Mucosa of descending colon (tissue), 3 donors: ENCODE results near the gene GLI3. TPM values are rescaled to one million over a fixed set of nuclear protein-coding genes. Genes with fewer than 3 reads are reported as not detected.

Experiments used
- ATAC-seq: fragments of 200-7000 bp; cut with Tn5 transposase; one replicate; pipeline ENCODE4 v1.9.1; 2020; ENCODE audit warnings: mild to moderate bottlenecking, moderate library complexity
- DNase-seq, 3 donors: peaks; one replicate each; pipeline ENCODE4 v3.0.0-alpha.2; 2020
- H3K36me3 ChIP-seq: fragments of 200-600 bp; one replicate; pipeline ENCODE4 v1.8.0; 2021; ENCODE audit warnings: low read depth, mild to moderate bottlenecking
- H3K4me1 ChIP-seq: fragments of 200-600 bp; one replicate; pipeline ENCODE4 v1.8.0; 2021; ENCODE audit warnings: low read depth, mild to moderate bottlenecking
- H3K4me3 ChIP-seq: fragments of 200-600 bp; one replicate; pipeline ENCODE4 v1.8.0; 2021; ENCODE audit warnings: mild to moderate bottlenecking
- H3K9me3 ChIP-seq: fragments of 200-600 bp; one replicate; pipeline ENCODE4 v1.8.0; 2021; ENCODE audit warnings: mild to moderate bottlenecking
- CTCF ChIP-seq: fragments of 200-600 bp; IDR thresholded peaks from one replicate; pipeline ENCODE4 v1.8.0; 2022; ENCODE audit warnings: antibody characterized with exemption, mild to moderate bottlenecking
- intact Hi-C, 2 donors: fragments of 100-400 bp; cut with DNase I in 1 of 2; cut with micrococcal nuclease in 1 of 2; formaldehyde crosslinking; loops; one replicate each; pipeline versions ENCODE4 v1.11.0 to v1.11.1; 2022; cut with DNase I, micrococcal nuclease
- total RNA-seq, 3 donors: library from RNA; stranded (reverse); fragmentation: NEBNext Ultra II Directional in 2 of 3; extraction: Animal tissue kit (Norgen Biotek cat#: 25700) in 2 of 3; gene quantifications; one replicate each; pipeline versions ENCODE4 v1.2.1 to v1.2.4, GENCODE V29; 2021 to 2023
- donor health status: DM: no; HTN: no; CAD: no; lungs with moderate emphysema.
- donor health status: DM: no; HTN: no; CAD: no.
- donor health status: DM: no; HTN: yes; CAD: no.

Gene GLI3
- total RNA-seq, 3 donors from 2014 or later: 3.0 to 56.3 (median 8.8) TPM

GRCh38 chr7:42186151-42186550 lies 50.9 kb downstream of the GLI3 start:
- Histone ChIP-seq H3K4me3 (no peak overlapping the region), H3K36me3 (no peaks in the 10 kb centered on the region), H3K4me1 (no peaks in the 10 kb centered on the region), H3K9me3 (no peaks in the 10 kb centered on the region)
- ATAC-seq (no peak), DNase-seq (no peak)
- no peak for TF ChIP-seq CTCF
- intact Hi-C loops: no loop called here

GRCh38 chr7:42185726-42186125 lies 51.3 kb downstream of the GLI3 start:
- DNase-seq (no peak), ATAC-seq (no peak)
- Histone ChIP-seq H3K4me3 (no peak overlapping the region), H3K9me3 (no peaks in the 10 kb centered on the region), H3K4me1 (no peaks in the 10 kb centered on the region), H3K36me3 (no peaks in the 10 kb centered on the region)
- no peak for TF ChIP-seq CTCF
- intact Hi-C loops: no loop called here

DNA sequence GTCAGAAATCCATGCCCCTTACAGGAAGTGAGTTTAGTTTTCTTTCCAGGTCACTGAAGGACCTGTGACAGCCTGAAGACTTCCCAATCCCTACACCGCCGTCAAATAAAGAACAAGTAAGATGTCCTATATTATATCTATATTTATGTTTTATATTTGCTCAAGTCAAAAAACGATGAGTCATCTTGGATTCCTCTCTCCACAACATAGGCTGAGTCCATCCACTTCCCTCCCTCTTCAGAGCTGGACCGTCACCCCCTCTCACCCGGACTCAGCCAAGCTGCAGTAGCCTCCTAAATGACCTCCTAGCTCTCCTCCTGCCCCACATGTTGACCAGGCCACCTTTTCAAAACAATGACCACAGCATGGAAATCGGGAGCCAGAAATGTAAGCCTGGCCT lies 53.5 kb downstream of the GLI3 start:
- H3K4me1 ChIP-seq: no peaks in the 10 kb centered on the region
- no peak overlapping the region for H3K4me3 ChIP-seq
- intact Hi-C loops: no loop called here
- no peaks in the 10 kb centered on the region for H3K9me3 ChIP-seq
- no peaks in the 10 kb centered on the region for H3K36me3 ChIP-seq
- DNase-seq: no peak
- no peak for TF ChIP-seq CTCF
- ATAC-seq: no peak

- TF ChIP-seq CTCF: no peak
- ATAC-seq: no peak
- no peaks in the 10 kb centered on the region for H3K4me1 ChIP-seq
- H3K36me3 ChIP-seq: no peaks in the 10 kb centered on the region
- no peaks in the 10 kb centered on the region for H3K9me3 ChIP-seq
- intact Hi-C loops: no loop called here
- no peak for DNase-seq
- H3K4me3 ChIP-seq: no peak overlapping the region
Measured at GRCh38 chr7:42181566-42181965, 55.4 kb downstream of the GLI3 start.

DNA sequence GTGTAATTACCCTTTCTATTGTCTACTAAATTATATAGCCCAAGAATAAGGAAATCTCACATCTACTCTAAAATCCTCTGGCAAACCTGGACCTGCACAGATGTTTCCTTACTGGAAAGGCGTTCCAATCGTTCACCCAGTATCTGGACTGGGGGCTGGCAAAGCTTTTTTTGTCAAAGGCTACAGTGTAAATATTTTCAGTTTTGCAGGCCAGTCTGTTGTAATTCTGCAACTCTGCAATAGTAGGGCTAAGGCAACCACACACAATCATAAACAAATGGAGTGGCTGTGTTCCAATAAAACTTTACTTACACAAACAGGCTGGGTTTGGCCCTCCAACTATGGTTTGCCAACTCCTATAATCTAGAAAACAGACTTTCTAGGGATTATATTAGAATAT lies 56.2 kb downstream of the GLI3 start:
- intact Hi-C loops: no loop called here
- Histone ChIP-seq H3K4me1 (no peaks in the 10 kb centered on the region), H3K36me3 (no peaks in the 10 kb centered on the region), H3K4me3 (no peak overlapping the region), H3K9me3 (no peaks in the 10 kb centered on the region)
- DNase-seq (no peak), ATAC-seq (no peak)
- TF ChIP-seq CTCF: no peak

- H3K4me1 ChIP-seq: no peaks in the 10 kb centered on the region
- H3K4me3 ChIP-seq: no peak overlapping the region
- no peaks in the 10 kb centered on the region for H3K36me3 ChIP-seq
- no peak for TF ChIP-seq CTCF
- intact Hi-C loops: no loop called here
- no peaks in the 10 kb centered on the region for H3K9me3 ChIP-seq
- DNase-seq: no peak
- ATAC-seq: no peak
Measured at GRCh38 chr7:42176724-42177101, 60.3 kb downstream of the GLI3 start.
